NCI-H446 (cell line): Measurements from ENCODE around the gene SYT13.
A peak's percentile ranks its signal among the peaks of the same experiment; 100 is the strongest.

Experiments used
- DNase-seq, 2 experiments: peaks; one replicate each; lab custom pipeline; 2025; lab: John Stamatoyannopoulos, UW

SYT13 gene

DNA sequence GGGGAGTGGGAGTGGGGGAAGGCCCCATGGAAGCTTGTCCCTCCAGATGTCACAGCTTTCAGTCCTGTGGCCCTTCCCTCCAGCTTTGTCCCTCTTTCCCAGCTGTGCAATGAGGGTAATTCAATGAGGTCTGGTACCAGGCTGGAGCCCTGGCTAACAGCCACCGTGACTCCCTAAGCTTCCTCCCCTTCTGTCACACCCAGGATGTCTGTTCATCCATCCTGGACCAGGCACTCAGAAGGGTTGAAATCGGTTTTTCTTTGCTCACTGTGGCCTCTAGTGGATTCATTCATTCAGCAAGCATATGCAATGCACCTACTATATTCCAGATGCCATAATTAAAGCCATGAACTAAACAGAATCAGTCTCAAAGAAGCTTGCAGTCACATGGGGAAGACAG, 38.7 kb downstream of the SYT13 start:
- DNase-seq, result peak; percentile 50 to 71

DNA sequence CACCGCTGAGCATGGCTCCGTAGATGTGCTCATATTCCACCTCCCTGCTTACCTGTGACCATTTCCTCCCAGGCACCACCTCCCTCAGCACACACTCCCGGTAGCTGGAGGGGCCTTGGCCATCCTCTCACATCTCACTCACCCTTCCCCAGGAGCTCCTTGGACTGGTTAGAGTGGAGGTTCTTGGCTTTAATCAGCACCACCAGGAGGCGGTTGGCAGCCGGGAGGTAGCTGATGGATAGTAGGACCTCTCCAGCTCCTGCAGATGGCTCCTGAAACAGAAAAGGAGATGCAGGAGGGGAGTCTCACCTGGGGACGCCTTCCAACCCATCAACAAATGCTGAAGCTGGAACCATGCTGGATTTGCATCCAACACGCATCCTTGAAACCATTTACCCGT, 39.9 kb downstream of the SYT13 start:
- no peak for DNase-seq

DNA sequence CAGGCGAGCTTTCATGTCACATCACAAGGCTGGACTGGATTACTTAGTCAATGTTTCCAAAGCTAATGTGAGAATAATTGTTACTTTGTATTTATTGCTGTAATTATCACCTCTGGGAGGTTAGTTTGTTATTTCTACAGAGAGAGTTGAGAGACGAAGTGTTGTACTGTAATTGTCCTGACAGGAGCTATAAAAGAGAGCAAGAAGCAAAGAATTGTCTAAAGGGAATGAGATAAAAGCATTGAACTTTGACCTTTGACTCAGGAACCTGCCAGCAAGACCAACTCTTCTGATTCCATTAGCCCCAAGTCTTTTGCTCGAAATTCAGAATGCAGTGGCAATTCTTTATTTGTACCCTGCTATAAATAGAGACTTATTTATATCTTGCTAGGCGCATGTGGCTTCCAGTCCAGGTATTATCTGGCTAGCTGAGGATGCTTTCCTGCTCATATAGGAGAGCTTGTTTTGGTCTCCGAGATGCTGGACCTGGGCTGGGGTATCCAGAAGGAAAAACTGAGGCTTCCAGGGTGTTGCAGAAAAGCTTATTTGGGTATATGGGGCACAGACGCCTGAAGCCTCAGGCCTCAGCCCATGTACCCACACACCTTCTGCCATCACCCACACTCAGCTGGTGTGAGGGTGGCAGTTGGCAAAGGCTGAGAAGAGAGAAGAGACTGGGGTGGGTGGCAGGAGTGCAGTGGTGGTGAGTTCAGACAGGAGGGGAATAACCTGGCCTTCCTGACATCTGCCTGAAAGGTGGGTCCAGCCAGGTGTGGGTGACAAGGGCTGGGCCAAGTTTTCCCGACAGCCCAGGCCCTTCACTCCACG, 40.7 kb downstream of the SYT13 start:
- no peak for DNase-seq

DNA sequence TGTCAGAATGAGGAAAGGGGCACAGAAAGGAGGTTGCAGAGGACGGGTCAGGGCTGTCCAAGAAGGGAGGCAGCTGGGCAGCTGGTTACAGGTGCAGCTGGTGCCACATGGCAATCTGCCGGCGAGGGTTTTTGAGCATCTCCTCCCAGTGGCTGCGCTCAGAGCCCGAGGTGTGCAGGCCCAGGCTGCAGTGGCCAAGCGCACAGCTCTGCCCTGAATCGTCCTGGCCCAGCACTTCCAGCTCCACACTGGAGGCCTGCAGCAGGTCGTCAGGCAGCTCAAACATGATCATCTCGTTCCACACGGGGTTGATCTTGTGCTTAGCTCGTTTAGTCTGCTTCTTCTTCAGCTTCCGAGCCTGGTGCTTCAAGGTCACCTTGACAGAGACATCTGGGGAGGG, 42.2 kb downstream of the SYT13 start:
- no peak for DNase-seq

DNA sequence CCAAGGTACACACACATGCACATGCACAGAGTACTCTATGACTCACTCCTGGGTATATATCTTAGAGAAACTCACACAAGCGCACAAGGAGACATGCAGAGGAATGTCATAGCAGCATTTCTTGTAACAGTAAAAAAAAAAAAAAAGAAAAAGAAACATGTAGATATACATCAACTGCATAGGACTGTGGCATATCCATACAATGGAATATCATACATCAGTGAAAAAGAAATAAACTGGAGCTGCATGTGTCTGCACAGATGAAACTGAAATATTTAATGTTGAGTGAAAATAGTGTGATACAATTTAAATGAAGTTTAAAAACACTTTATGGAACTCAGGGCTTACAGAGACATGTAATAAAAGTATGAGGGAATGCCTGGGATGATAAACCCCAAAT, 46.4 kb downstream of the SYT13 start:
- no peak for DNase-seq

DNA sequence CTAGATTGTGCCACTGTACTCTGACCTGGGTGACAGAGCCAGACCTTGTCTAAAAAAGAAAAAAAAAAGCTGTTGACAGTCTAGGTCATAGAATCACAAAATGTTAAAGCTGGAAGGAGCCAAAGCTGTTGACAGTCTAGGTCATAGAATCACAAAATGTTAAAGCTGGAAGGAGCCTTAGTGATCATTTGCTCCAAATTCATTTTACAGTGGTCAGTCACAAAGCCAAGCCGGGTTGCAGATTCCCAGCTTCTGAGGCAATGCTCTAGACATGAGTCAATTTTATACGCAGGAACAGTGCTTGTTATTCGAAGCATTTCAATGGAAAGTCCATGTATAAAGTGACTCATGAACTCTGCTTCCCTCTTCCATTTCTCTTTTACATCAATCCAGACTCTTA, 47.4 kb downstream of the SYT13 start:
- DNase-seq, result no peak

DNA sequence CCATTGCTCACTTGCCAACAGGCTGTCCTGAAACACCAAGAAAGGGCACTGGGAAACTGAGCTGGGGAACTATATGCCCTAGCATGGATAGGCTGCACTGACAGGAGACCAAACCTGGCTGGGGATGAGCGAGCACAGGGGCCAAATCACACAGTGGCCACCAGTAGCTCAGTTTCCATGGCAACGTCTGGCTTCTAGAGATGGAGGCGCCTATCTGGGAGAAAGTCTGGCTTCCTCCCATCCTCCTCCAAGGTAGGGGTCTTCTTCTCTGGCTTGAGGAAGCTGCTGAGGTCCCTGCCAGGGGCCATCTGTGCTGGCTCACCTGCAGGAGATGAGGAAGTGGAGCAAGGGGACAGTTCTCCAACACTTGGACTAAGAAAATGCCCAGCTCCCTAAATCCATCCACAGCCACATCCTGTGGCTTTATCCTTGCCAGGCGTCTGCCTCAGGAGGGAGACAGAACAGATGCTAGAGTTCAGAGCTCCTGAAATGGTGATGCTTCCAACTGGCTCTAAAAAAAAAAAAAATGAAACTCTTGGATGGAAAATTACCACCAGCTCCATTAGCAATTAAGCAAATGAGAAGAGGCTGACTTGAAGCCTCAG, 48.3 kb downstream of the SYT13 start:
- DNase-seq, result peak; percentile 48 to 76

DNA sequence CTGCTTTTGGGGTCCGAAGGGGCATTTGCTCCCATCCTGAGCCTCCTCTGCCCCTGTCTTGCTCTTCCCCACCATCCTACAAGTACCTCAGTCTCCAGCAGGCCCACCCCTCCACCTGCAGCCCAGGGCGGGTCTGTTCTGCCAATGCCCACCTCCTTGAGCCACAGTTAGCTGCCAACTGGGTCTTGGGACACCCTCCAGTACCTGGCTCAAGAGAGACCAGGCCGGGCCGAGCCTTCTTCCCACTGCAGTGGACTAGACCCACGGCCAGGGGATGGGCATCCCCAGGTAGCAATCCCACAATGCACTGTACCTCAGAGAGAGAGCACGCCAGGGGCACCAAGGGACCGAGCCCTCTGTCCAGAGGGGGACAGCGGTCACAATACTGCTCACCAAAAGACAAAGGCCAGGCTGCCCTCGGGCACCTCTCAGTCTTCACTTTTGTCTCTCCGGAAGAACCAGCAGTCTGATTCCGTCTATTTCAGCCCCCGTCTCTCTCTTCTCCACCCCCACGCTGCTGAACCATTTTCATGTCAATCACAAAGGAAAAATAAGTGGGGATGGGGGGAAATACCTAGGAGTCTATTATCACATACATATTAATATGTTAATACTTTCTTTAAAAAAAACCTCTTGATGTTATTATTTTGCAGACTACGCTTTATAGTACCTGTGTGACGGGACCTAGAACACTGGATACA, 51.7 kb downstream of the SYT13 start:
- DNase-seq, result no peak

DNA sequence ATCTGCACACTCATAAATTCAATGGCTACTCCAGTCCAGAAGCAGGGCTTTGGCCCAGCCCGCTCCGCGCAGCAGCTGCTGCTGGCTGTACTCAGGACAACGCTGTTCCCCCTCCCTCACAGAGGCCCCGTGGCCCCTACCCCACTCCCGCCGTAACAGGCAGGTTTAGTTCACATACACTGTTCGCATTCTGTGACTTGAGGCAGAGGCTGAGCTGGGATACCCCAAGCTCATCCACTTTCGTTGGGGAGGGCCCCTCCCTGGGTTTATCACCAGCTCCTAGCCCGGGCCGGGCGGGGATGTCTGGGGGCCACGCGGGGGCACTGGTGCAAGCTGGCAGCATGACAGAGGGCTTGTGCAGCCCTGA, 52.4 kb downstream of the SYT13 start:
- no peak for DNase-seq

DNA sequence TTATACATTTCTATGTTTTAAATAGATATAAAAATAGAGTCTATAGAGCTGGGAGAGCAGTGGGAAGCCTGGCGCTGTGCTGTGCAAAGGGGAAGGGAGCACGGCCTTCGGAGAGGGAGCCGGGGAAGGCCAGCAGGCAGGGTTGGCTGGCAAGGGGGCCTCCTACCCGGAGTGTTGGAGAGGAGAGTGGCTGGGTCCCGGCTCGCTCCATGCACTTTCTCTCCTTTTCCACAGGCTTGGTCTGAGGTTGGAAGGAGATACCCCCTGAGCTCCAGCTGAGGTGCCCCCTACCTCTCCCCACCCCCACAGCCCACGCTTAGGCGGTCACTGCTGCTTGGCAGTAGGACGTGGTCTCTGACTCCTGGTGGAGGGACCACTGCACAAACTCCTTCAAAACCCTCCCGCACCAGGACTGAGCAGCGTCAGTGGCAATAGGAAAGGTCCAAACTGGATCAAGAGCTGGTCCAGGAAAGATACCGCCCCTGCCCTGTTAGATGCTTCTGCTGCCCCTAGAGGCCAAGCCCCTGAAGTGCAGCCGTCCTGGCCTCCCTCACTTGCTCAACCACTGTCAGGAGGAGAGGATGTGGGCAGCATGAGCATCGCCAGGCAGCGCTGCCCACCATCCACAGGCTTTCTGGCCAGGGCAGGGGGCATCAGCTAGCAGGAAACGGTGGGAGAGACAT, 52.9 kb downstream of the SYT13 start:
- peak; percentile 15 to 63 for DNase-seq

DNA sequence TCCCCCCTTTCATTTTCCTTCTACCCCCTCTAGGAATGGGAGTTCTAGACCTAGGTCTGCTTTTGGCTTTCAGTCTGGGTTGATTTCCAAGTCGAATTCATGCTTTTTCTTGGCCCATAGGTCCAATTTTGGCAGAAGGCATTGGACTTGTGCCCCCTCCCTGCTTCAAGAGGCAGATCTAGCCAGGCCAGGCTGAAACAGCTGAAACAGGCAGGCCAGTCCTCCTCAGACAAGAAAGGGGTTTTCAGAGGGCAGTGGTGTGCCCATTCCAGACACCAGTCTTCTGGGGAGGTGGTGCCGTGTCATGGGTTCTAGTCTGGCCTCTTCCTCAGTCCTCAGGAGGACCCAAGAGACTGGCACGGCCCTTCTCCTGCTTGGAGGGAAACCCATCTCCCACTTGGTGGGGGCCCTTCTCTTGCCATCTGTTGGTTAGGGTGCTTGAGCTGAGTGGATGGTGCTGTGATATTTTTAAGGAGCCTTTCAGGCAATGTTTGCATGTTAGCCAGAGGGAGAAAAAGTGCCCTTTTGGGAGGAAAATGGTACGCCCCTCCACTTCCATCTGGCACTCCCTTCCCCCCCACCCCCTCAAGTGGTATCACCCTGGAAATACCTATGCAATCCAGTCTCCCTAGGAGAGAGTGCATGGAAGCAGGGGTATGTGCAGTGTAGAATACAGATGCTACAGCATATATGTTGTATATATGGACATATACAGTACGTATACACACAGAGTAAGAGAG, 53.6 kb downstream of the SYT13 start:
- peak; percentile 23 to 80 for DNase-seq

DNA sequence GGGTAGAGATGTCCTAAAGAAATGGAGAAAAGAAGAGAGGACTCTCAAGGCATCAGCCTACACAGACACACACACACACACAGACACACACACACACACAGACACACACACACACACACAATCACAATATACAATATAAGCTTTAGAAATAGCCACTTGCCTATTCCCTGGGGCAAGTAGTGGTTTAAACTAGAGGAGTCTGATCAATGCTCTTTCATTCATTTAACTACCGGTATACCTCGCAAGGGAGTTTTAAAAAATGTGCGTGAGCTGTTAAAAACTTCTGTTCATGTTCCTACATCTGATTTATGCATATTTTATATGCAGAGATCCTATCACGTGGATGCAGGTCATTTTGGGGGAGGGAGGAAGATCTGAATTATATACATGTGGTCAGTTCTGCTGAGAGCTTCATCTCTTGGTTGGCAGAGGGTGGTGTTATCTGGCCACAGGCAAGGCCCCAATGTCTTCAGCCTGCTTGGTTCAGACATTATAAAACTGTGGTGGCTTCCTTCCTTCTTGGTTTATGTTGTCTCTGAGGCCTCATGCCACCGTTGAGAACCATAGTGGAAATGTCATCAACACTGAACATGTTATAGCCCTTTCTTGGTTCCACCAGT, 56.6 kb downstream of the SYT13 start:
- no peak for DNase-seq

DNA sequence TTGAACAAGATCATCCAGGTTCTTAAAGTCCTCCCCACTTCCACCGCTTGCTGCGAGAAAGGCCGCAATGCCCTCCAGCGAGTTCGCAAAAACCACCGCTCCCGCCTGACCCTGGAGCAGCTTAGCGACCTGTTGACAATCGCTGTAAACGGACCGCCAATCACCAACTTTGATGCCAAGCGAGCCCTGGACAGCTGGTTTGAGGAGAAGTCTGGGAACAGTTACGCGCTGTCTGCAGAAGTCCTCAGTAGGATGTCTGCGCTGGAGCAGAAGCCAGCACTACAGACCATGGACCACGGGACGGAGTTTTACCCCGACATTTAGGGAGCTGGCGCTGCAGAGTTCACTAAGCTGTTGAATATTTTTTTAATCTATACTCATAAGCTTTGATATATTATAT, 58.3 kb downstream of the SYT13 start:
- DNase-seq, result no peak

DNA sequence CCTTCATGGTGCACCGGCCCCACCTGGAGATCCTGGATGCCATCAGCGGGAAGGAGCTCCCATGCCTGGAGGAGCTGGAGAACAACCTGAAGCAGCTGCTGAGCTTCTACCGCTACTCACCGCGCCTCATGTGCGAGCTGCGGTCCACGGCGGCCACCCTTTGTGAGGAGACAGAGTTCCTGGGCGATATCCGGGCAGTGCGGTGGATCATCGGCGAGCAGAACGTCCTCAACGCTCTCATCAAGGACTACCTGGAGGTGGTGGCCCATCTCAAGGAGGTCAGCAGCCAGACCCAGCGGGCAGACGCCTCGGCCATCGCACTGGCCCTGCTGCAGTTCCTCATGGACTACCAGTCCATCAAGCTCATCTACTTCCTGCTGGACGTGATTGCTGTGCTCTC, 59.2 kb downstream of the SYT13 start:
- no peak for DNase-seq

DNA sequence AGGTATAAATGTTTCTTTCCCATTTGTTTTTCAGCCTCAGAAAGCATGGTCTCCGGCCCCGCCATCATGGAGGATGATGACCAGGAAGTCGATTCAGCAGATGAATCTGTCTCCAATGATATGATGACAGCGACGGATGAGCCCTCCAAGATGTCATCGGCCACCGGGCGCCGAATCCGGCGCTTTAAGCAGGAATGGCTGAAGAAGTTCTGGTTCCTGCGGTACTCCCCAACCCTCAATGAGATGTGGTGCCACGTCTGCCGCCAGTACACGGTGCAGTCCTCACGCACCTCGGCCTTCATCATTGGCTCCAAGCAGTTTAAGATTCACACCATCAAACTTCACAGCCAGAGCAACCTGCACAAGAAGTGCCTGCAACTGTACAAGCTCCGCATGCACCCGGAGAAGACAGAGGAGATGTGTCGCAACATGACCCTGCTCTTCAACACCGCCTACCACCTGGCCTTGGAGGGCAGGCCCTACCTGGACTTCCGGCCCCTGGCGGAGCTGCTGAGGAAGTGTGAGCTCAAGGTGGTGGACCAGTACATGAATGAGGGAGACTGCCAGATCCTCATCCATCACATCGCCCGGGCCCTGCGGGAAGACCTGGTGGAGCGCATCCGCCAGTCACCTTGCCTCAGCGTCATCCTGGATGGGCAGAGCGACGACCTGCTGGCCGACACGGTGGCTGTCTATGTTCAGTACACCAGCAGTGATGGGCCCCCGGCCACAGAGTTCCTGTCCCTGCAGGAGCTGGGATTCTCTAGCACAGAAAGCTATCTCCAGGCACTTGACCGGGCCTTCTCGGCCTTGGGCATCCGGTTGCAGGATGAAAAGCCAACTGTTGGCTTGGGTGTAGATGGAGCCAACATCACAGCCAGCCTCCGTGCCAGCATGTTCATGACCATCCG, 59.9 kb downstream of the SYT13 start:
- DNase-seq, result no peak

DNA sequence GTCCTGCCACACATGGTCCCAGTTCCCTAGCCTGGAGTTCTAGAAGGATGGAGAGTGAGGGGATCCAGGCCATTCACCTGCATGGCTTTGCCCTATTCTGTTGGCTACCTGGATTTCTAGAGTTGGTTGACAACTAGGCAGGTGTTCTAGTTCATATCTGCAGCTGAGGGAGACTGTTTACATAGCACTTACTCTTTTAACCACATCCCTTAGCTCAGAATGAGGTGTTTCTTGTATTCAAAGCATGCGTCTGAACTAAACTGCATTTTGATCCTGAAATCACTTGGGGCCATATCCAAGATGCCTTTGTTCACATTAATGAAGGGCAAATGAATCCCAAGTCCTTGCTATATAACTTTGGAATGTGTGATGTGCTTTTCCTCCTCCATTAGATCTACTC, 60.9 kb downstream of the SYT13 start:
- DNase-seq, result no peak

DNA sequence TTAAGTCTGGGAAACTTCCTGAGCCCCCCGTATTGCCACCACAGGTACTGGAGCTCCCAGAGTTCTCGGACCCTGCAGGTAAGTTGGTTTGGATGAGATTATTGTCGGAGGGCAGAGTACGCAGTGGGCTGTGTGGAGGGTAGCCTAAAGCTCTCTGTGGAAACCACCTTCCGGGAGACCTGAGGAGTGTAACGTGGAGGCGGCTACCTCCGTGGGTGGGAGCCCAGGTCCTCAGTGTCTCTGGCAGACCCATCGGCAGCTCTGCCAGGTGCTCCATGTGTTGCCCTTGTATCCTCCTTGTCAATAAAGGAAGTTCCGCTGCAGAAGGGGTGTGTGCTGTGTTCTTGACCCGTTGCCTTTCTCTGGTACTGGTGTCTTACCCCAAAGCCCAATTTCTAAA, 61.4 kb downstream of the SYT13 start:
- no peak for DNase-seq

DNA sequence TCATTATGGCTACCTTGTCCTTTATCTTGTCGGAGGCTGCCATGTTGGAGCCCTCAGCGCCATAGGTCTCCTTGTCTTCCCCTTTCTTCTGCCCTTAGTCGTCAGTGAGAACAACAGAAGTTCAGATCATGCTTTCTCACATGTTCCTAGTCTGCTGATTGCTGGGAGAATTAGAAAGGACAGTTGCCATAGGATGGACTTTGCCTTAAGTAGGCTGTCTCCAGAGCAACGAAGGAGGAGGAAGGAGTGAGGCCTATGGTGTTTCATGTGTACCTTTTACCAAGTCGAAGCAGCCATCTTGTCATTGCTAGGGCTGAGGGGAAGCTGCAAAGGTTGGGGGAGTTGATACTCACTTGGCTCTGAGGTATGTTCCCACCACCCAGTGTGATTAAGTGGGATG, 62.6 kb downstream of the SYT13 start:
- DNase-seq, result no peak

DNA sequence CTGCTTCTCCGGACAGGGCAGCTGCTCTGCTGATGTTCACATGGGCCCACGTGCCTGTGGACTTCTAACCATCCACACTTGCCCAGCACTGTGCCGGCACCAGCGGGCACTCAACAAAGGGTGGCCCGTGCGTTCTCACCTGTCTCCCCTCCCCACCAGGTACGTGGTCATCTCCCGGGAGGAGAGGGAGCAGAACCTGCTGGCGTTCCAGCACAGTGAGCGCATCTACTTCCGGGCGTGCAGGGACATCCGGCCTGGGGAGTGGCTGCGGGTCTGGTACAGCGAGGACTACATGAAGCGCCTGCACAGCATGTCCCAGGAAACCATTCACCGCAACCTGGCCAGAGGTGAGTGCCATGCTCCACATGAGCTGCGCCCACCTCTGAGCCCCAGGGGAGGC, 66.7 kb downstream of the SYT13 start:
- no peak for DNase-seq

DNA sequence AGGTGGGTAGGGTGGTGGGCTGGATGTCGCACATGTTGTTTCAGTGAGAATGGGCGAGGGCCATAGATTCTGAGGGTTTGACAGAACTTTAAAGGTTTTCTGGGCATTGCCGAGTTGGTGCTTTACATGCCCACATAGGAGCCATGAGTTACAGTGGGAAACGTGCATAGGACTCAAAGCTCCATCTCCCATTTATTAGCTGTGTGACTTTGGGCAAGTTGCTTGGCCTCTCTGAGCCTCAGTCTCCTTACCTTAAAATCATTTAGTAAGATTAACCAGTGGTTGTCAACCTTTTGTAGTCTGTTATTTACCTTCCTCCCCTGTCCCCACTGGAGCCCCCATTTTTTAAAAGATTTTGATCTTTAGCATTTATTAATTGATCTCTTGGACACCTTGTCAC, 67.4 kb downstream of the SYT13 start:
- no peak for DNase-seq

DNA sequence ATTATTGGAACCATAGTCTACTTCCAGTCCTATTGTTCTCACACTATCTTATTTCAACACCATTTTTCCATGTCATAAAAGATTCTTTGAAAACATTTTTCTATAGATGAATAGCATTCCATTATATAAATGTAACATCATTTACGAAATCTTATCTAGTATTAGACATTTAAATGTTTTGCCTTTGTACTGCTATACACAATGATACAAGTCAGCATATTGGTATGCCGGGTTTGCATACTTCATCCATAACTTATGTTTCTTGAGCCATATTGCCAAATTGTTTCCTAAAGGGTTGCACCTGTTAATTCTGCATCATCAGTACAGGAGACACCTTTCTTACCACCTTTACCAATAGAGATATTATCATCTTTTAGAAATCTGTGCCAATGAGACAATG, 68.2 kb downstream of the SYT13 start:
- DNase-seq, result no peak
